Vagina (tissue), 2 donors: Measurements from ENCODE around the gene ULK2. TPM values are rescaled to one million over a fixed set of nuclear protein-coding genes. Genes with fewer than 3 reads are reported as not detected.

Experiments
- DNase-seq, 2 donors: peaks; one replicate each; pipeline ENCODE4 v3.0.0-alpha.2; 2017; ENCODE audit errors: extremely low spot score in 2 of 2
- H3K27ac ChIP-seq: fragments of 200-600 bp; sonication (generic); one replicate; pipeline ENCODE4 v1.5.1; 2019
- H3K27me3 ChIP-seq: fragments of 200-600 bp; sonication (generic); one replicate; pipeline ENCODE4 v1.5.1; 2019
- H3K36me3 ChIP-seq, 2 donors: fragments of 200-600 bp; sonication (generic); one replicate each; pipeline ENCODE4 v1.5.1; 2017 to 2019
- H3K4me1 ChIP-seq: fragments of 200-600 bp; sonication (generic); one replicate; pipeline ENCODE4 v1.5.1; 2019
- H3K4me3 ChIP-seq, 2 donors: fragments of 200-600 bp; sonication (generic); 1 replicate in 1 of 2; 2 replicates in 1 of 2; pipeline ENCODE4 v1.5.1; 2016 to 2019
- H3K9me3 ChIP-seq: fragments of 200-600 bp; sonication (generic); one replicate; pipeline ENCODE4 v1.5.1; 2019
- POLR2A ChIP-seq, 2 donors: fragments of 450-650 bp; IDR thresholded peaks; one replicate each; pipeline ENCODE4 v1.6.1; 2017; ENCODE audit warnings: antibody characterized with exemption in 2 of 2, mild to moderate bottlenecking in 2 of 2, moderate library complexity in 2 of 2
- POLR2AphosphoS5 ChIP-seq, 2 donors: sonication (generic); formaldehyde crosslinking; IDR thresholded peaks; one replicate each; pipeline ENCODE4 v1.9.0; 2017; ENCODE audit warnings: antibody characterized with exemption in 2 of 2, mild to moderate bottlenecking in 2 of 2, low read depth in 1 of 2; ENCODE audit not compliant: insufficient read depth in 1 of 2
- intact Hi-C: fragments of 100-400 bp; cut with DNase I; formaldehyde crosslinking; loops from one replicate; pipeline ENCODE4 v1.15.1; 2023
- total RNA-seq: library from RNA; depleted of rRNA; stranded (reverse); fragments of >200 nt; gene quantifications from one replicate; pipeline ENCODE4 v1.2.3, GENCODE V29; 2016
- TF ChIP-seq, protein P1 (sequence below), 3 experiments: fragments of 450-650 bp in 2 of 3; fragments of 200-600 bp in 1 of 3; sonication (generic) in 1 of 3; IDR thresholded peaks; one replicate each; pipeline ENCODE4 v1.5.1; 2017 to 2019; ENCODE audit warnings: antibody characterized with exemption in 3 of 3, mild to moderate bottlenecking in 2 of 3, moderate library complexity in 2 of 3

ULK2 gene
- total RNA-seq, 1 donor from 2014 or later: 25.3 TPM

GRCh38 chr17:19753661-19754463 lies 113.9 kb downstream of the ULK2 start:
- intact Hi-C loops: no loop called here
- H3K4me1 ChIP-seq: peaks cover 30% of the 10 kb centered on the region
- H3K36me3 ChIP-seq: no peaks in the 10 kb centered on the region
- TF ChIP-seq, protein P1, sequence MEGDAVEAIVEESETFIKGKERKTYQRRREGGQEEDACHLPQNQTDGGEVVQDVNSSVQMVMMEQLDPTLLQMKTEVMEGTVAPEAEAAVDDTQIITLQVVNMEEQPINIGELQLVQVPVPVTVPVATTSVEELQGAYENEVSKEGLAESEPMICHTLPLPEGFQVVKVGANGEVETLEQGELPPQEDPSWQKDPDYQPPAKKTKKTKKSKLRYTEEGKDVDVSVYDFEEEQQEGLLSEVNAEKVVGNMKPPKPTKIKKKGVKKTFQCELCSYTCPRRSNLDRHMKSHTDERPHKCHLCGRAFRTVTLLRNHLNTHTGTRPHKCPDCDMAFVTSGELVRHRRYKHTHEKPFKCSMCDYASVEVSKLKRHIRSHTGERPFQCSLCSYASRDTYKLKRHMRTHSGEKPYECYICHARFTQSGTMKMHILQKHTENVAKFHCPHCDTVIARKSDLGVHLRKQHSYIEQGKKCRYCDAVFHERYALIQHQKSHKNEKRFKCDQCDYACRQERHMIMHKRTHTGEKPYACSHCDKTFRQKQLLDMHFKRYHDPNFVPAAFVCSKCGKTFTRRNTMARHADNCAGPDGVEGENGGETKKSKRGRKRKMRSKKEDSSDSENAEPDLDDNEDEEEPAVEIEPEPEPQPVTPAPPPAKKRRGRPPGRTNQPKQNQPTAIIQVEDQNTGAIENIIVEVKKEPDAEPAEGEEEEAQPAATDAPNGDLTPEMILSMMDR (IDR thresholded peaks at IDR 0.05): no peak
- TF ChIP-seq POLR2AphosphoS5 (IDR thresholded peaks at IDR 0.05; ENCODE audit: insufficient read depth in 1 of 2, low read depth in 1 of 2) (no peak), POLR2A (IDR thresholded peaks at IDR 0.05) (no peak)
- H3K9me3 ChIP-seq: no peaks in the 10 kb centered on the region
- no peak for DNase-seq
- no peaks in the 10 kb centered on the region for H3K27me3 ChIP-seq
- H3K4me3 ChIP-seq: no peak overlapping the region
- H3K27ac ChIP-seq: no peak overlapping the region

DNA sequence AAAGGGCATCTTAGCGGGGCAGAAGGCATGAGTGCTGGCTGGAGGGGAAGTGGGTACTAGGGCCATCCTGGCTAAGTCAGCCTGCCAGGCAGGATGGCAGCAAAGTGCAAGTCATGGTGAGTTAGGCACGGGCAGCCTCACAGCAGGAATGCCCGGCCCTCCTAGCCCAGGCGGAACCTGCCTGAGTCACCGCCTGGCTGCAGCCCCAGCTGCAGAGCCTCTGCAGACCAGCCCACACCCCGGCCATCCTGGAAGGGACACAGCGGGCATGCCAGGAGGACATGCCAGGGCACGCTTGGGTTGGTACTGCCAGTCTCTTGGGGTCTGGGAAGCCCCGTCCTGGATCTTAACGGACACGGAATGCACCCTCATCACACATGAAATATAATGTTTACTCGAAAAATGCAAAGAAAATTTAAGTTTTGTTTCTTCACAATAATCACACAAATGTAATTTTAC lies 114.7 kb downstream of the ULK2 start:
- TF ChIP-seq, protein P1 (IDR thresholded peaks at IDR 0.05): no peak
- no peak for TF ChIP-seq POLR2A (IDR thresholded peaks at IDR 0.05)
- peak; percentile 53 to 60 for TF ChIP-seq POLR2AphosphoS5 (IDR thresholded peaks at IDR 0.05; ENCODE audit: insufficient read depth in 1 of 2, low read depth in 1 of 2)
- H3K27ac ChIP-seq: peak overlapping the region; percentile 43
- intact Hi-C loops: no loop called here

DNA sequence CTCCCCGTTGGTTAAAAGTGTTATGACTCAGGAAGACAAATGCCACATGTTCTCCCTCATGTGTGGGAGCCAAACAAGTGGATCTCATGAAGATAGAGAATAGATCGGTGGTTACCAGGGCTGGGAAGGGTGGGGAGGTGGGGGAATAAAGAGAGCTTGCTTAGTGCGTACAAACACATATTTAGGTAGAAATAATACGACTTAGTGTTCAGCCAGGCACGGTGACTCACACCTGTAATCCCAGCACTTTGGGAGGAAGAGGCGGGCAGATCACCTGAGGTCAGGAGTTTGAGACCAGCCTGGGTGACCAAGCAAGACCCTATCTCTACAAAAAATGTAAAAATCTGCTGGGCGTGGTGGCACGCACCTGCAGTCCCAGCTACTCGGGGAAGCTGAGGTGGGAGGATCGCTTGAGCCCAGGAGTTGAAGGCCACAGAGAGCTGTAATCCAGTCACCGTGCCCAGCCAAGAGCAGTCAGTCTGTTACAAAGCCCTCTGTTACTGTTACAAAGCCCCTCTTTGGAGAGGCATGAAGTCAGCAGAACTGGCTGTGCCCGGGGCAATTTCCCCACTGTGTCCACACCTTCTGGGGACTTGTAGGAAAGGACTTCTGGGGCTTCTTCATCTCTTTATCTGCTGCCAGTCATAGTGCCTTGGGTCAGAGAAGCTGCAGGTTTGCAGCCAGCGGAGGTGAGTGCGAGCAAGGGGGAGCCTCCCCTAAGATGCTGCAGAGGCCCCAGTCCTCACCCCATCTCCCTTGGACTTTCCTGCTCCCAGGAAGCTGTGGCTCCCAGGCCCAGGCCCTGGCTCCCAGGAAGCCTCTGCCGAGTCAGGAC lies 115.3 kb downstream of the ULK2 start:
- no peaks in the 10 kb centered on the region for H3K36me3 ChIP-seq
- no peaks in the 10 kb centered on the region for H3K27me3 ChIP-seq
- no peak for DNase-seq
- H3K27ac ChIP-seq: peak overlapping the region; percentile 43
- intact Hi-C loops: no loop called here
- no peak overlapping the region for H3K4me3 ChIP-seq
- no peak for TF ChIP-seq POLR2A (IDR thresholded peaks at IDR 0.05)
- TF ChIP-seq POLR2AphosphoS5 (IDR thresholded peaks at IDR 0.05; ENCODE audit: insufficient read depth in 1 of 2, low read depth in 1 of 2): no peak
- TF ChIP-seq, protein P1 (IDR thresholded peaks at IDR 0.05): no peak
- H3K4me1 ChIP-seq: peaks cover 43% of the 10 kb centered on the region
- no peaks in the 10 kb centered on the region for H3K9me3 ChIP-seq

More for the DNA sequence above, 114.7 kb downstream of the ULK2 start:
- H3K4me3 ChIP-seq: no peak overlapping the region
- H3K36me3 ChIP-seq: no peaks in the 10 kb centered on the region
- no peaks in the 10 kb centered on the region for H3K27me3 ChIP-seq
- DNase-seq: no peak
- no peaks in the 10 kb centered on the region for H3K9me3 ChIP-seq
- H3K4me1 ChIP-seq: peaks cover 37% of the 10 kb centered on the region

DNA sequence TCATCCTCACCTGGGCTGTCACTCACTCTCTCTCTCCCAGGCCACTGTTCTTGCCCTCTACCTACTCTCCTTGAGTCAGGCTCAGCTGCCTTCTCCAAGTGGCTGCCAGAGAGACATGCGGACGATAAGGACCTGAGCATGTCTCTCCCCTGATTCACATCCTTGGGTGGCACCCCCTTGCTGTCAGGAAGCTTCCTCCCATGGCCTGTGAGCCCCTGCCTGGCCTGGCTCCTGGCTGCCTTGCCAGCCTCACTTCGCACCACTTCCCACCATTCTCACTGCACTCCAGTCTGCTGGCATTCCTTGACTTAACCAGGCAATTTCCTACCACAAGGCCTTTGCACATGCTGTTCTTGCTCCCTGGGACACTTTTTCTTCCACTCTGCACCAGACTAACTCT lies 116.9 kb downstream of the ULK2 start:
- Histone ChIP-seq H3K27me3 (no peaks in the 10 kb centered on the region), H3K27ac (no peak overlapping the region), H3K9me3 (no peaks in the 10 kb centered on the region), H3K36me3 (no peaks in the 10 kb centered on the region), H3K4me1 (peaks cover 50% of the 10 kb centered on the region), H3K4me3 (no peak overlapping the region)
- TF ChIP-seq, protein P1 (IDR thresholded peaks at IDR 0.05): no peak
- TF ChIP-seq POLR2AphosphoS5 (IDR thresholded peaks at IDR 0.05; ENCODE audit: insufficient read depth in 1 of 2, low read depth in 1 of 2): no peak
- TF ChIP-seq POLR2A (IDR thresholded peaks at IDR 0.05): no peak
- DNase-seq: no peak
- intact Hi-C loops: no loop called here
